ENCODE results near the gene ACTG1.

DNA sequence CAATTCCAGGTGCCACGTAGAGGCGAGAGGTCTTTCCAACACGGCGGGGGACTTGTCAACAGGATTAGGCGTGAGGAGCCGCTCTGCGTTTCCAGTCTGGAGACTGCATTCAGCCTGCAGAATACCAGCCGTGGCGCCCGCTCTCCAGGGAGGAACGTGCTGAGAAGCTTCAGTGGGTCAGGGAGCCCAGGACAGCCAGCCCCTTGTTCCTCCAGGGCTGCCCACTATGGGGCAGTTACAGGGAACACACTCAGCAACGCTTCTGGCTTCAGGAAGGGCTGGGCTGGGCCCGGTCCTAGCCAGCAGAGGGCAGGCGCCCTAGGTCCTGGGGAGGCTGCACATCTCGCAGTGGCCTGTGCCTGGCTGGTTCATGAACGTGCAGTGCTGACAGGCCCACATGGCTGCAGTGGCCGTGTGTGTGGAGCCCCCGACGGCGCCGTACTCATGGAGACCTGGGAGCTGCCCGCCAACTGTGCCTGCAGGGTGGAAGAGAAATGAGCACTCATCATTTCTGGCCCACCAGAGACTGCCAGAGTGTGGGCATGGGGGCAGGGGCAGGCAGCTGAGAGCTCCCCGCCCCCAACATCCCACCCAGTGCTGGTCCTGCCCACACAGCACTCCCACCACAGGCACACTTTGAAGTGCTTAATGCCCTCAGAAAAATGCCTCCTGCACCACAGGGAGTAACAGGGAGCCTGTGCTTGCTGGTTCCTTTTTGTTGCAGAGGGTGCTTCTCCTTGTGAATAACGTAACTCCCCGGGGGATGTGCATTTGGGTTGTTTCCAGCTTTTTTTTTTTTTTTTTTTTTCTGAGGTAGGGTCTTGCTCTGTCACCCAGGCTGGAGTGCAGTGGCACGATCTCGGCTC is 46.6 kb upstream of the ACTG1 start:
- TF ChIP-seq, protein P1, sequence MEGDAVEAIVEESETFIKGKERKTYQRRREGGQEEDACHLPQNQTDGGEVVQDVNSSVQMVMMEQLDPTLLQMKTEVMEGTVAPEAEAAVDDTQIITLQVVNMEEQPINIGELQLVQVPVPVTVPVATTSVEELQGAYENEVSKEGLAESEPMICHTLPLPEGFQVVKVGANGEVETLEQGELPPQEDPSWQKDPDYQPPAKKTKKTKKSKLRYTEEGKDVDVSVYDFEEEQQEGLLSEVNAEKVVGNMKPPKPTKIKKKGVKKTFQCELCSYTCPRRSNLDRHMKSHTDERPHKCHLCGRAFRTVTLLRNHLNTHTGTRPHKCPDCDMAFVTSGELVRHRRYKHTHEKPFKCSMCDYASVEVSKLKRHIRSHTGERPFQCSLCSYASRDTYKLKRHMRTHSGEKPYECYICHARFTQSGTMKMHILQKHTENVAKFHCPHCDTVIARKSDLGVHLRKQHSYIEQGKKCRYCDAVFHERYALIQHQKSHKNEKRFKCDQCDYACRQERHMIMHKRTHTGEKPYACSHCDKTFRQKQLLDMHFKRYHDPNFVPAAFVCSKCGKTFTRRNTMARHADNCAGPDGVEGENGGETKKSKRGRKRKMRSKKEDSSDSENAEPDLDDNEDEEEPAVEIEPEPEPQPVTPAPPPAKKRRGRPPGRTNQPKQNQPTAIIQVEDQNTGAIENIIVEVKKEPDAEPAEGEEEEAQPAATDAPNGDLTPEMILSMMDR (conservative IDR thresholded peaks at IDR 0.05 in 1 of 2, IDR thresholded peaks at IDR 0.05 in 1 of 2; ENCODE audit: extremely low read depth in 1 of 2, insufficient read depth in 1 of 2, low read depth in 1 of 2, low read length in 2 of 2): peak in 1 of 2 donors; percentile 23
- TF ChIP-seq EZH2 (IDR thresholded peaks at IDR 0.05; ENCODE audit: borderline replicate concordance, low read length): no peak
